ENCODE results near the gene OR10AD1. TPM values are rescaled to one million over a fixed set of nuclear protein-coding genes. Genes with fewer than 3 reads are reported as not detected.

The OR10AD1 gene
- total RNA-seq, 1 experiment from 2014 or later: not detected

DNA sequence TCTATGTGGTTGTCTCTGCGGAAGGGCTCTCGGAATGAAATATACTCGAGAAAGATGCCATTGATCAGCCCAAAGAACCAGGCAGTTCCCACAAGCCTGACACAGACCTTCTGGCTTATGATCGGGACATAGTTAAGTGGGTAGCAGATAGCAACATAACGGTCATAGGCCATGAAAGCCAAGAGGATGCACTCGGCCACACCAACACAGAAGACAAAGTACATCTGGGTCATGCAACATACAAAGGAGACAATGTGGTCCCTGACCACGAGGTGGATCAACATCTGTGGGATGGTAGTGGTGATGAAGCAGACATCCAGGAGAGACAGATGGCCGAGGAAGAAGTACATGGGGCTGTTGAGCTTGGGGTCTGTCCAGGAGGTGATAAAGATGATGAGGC lies 326 bp downstream of the OR10AD1 start:
- CTCF ChIA-PET: no interaction called here
- in situ Hi-C loops (cut with HindIII; ENCODE audit: low pct_unique_long_range_greater_than_20kb, low sequenced_read_pairs): no loop called here

DNA sequence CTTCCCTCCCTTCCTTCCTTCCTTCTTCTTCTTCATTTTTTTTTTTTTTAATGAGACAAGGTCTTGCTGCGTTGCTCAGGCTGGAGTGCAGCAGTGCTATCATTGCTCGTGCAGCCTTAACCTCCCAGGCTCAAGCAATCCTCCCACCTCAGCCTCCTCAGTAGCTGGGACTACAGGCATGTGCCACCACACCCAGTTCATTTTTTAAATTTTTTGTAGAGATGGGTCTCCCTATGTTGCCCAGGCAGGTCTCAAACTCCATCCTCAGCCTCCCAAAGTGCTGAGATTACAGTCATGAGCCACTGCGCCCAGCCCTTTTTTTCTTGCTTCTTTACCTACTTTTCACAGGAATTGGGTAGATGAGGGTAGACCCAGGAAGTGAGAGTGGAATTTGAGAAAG lies 1.6 kb downstream of the OR10AD1 start:
- no peak for ATAC-seq
- TF ChIP-seq POLR2AphosphoS5 (IDR thresholded peaks at IDR 0.05; ENCODE audit: low read depth, low read length) (no peak), TCF7L2 (IDR thresholded peaks at IDR 0.05; ENCODE audit: low read depth, low read length) (no peak), SIN3A (IDR thresholded peaks at IDR 0.05; ENCODE audit: borderline replicate concordance, insufficient read depth, low read depth, low read length) (no peak)
- TF ChIP-seq, protein P1, sequence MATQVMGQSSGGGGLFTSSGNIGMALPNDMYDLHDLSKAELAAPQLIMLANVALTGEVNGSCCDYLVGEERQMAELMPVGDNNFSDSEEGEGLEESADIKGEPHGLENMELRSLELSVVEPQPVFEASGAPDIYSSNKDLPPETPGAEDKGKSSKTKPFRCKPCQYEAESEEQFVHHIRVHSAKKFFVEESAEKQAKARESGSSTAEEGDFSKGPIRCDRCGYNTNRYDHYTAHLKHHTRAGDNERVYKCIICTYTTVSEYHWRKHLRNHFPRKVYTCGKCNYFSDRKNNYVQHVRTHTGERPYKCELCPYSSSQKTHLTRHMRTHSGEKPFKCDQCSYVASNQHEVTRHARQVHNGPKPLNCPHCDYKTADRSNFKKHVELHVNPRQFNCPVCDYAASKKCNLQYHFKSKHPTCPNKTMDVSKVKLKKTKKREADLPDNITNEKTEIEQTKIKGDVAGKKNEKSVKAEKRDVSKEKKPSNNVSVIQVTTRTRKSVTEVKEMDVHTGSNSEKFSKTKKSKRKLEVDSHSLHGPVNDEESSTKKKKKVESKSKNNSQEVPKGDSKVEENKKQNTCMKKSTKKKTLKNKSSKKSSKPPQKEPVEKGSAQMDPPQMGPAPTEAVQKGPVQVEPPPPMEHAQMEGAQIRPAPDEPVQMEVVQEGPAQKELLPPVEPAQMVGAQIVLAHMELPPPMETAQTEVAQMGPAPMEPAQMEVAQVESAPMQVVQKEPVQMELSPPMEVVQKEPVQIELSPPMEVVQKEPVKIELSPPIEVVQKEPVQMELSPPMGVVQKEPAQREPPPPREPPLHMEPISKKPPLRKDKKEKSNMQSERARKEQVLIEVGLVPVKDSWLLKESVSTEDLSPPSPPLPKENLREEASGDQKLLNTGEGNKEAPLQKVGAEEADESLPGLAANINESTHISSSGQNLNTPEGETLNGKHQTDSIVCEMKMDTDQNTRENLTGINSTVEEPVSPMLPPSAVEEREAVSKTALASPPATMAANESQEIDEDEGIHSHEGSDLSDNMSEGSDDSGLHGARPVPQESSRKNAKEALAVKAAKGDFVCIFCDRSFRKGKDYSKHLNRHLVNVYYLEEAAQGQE (IDR thresholded peaks at IDR 0.05; ENCODE audit: insufficient read depth in 1 of 2, low read depth in 2 of 2, low read length in 1 of 2): no peak
- TF ChIP-seq, protein P2, sequence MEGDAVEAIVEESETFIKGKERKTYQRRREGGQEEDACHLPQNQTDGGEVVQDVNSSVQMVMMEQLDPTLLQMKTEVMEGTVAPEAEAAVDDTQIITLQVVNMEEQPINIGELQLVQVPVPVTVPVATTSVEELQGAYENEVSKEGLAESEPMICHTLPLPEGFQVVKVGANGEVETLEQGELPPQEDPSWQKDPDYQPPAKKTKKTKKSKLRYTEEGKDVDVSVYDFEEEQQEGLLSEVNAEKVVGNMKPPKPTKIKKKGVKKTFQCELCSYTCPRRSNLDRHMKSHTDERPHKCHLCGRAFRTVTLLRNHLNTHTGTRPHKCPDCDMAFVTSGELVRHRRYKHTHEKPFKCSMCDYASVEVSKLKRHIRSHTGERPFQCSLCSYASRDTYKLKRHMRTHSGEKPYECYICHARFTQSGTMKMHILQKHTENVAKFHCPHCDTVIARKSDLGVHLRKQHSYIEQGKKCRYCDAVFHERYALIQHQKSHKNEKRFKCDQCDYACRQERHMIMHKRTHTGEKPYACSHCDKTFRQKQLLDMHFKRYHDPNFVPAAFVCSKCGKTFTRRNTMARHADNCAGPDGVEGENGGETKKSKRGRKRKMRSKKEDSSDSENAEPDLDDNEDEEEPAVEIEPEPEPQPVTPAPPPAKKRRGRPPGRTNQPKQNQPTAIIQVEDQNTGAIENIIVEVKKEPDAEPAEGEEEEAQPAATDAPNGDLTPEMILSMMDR (IDR thresholded peaks at IDR 0.05): no peak
- CTCF ChIA-PET: no interaction called here
- Histone ChIP-seq H3K36me3 (ENCODE audit: control insufficient read depth, insufficient read depth, low read length) (no peaks in the 10 kb centered on the region), H3K4me3 (ENCODE audit: low read depth in 2 of 2, low read length in 2 of 2) (no peak overlapping the region), H3K9me3 (ENCODE audit: control insufficient read depth, insufficient read depth, low read depth, low read length) (peaks cover 9% of the 10 kb centered on the region; the same call in 1 of the 2 replicates), H3K4me1 (ENCODE audit: control insufficient read depth, insufficient read depth, low read length) (peaks cover 19% of the 10 kb centered on the region), H3K27me3 (ENCODE audit: control insufficient read depth, insufficient read depth, low read length) (no peaks in the 10 kb centered on the region), H3K27ac (ENCODE audit: low read length) (no peak overlapping the region)
- POLR2A ChIA-PET: interaction anchor here (0.5 to 0.6 kb wide), 2 partner anchors 162 to 209 kb away, joined by 3 to 10 read pairs; no protein-coding TSS in a partner anchor
- DNase-seq (ENCODE audit: low read depth, low spot score): no peak
- intact Hi-C loops (cut with micrococcal nuclease; ENCODE audit: unreplicated experiment) (no loop called here), in situ Hi-C loops (cut with HindIII; ENCODE audit: low pct_unique_long_range_greater_than_20kb, low sequenced_read_pairs) (no loop called here)
- BruUV-seq (replicated peaks): no TSS peak

More for the DNA sequence above, 326 bp downstream of the OR10AD1 start:
- POLR2A ChIA-PET: no interaction called here
- intact Hi-C loops (cut with micrococcal nuclease; ENCODE audit: unreplicated experiment): no loop called here
- Histone ChIP-seq H3K4me1 (ENCODE audit: control insufficient read depth, insufficient read depth, low read length) (peaks cover 12% of the 10 kb centered on the region), H3K27ac (ENCODE audit: low read length) (no peak overlapping the region), H3K36me3 (ENCODE audit: control insufficient read depth, insufficient read depth, low read length) (no peaks in the 10 kb centered on the region), H3K27me3 (ENCODE audit: control insufficient read depth, insufficient read depth, low read length) (no peaks in the 10 kb centered on the region), H3K9me3 (ENCODE audit: control insufficient read depth, insufficient read depth, low read depth, low read length) (peaks cover 10% of the 10 kb centered on the region; the same call in 1 of the 2 replicates), H3K4me3 (ENCODE audit: low read depth in 2 of 2, low read length in 2 of 2) (no peak overlapping the region)
- no TSS peak for BruUV-seq (replicated peaks)
- ATAC-seq (no peak), DNase-seq (ENCODE audit: low read depth, low spot score) (no peak)
- TF ChIP-seq POLR2AphosphoS5 (IDR thresholded peaks at IDR 0.05; ENCODE audit: low read depth, low read length) (no peak), TCF7L2 (IDR thresholded peaks at IDR 0.05; ENCODE audit: low read depth, low read length) (no peak), SIN3A (IDR thresholded peaks at IDR 0.05; ENCODE audit: borderline replicate concordance, insufficient read depth, low read depth, low read length) (no peak)
- TF ChIP-seq, protein P1 (IDR thresholded peaks at IDR 0.05; ENCODE audit: insufficient read depth in 1 of 2, low read depth in 2 of 2, low read length in 1 of 2): no peak
- TF ChIP-seq, protein P2 (IDR thresholded peaks at IDR 0.05): no peak
